ENCODE measurements around the gene TIMP3.
A peak's percentile ranks its signal among the peaks of the same experiment; 100 is the strongest.

DNA sequence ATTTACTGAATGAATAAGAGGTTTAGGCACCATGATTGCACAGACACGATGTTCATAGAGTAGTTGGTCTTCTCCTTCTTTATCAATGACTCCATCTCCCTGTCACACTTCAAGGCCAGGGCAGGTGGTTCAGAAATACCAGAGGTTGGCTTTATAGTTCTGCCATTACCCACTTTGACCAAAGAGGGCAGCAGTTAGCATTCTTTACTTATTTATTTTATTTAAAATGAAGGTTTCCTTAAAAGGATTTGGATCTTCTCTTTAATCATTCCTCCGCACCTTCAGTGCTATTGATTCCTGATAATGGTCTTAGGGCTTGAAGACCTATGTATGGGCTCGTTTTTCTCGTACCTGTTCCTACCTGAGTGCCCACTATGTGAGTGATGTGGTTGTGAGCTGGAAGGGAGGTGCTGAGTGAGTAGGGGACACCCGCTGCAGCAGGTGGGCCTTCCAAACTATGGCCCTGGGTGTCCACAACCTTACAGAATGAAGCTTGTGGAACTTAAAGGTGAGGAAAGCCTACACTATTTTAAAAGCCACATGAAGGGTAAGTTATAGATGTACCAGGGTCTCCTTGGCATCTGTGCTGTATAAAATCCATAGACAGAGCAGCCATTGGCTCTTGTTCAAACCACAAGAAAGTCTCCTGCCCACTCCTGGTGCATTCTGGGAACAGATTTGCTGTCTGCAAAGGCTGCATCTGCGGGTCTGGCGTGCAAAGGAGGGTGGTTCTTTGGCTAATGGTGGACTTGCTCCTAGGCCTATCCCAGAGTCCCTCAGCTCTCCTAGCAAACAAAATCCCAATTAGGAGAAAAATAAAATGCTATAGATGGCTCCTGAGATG, 35.0 kb downstream of the TIMP3 start:
- TF ChIP-seq, protein P1, sequence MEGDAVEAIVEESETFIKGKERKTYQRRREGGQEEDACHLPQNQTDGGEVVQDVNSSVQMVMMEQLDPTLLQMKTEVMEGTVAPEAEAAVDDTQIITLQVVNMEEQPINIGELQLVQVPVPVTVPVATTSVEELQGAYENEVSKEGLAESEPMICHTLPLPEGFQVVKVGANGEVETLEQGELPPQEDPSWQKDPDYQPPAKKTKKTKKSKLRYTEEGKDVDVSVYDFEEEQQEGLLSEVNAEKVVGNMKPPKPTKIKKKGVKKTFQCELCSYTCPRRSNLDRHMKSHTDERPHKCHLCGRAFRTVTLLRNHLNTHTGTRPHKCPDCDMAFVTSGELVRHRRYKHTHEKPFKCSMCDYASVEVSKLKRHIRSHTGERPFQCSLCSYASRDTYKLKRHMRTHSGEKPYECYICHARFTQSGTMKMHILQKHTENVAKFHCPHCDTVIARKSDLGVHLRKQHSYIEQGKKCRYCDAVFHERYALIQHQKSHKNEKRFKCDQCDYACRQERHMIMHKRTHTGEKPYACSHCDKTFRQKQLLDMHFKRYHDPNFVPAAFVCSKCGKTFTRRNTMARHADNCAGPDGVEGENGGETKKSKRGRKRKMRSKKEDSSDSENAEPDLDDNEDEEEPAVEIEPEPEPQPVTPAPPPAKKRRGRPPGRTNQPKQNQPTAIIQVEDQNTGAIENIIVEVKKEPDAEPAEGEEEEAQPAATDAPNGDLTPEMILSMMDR (IDR thresholded peaks at IDR 0.05), result peak in 2 of 3 experiments; percentile 39 to 45
- no peak for TF ChIP-seq POLR2A (IDR thresholded peaks at IDR 0.05)
